ENCODE data around the gene CYGB.

Gene CYGB

DNA sequence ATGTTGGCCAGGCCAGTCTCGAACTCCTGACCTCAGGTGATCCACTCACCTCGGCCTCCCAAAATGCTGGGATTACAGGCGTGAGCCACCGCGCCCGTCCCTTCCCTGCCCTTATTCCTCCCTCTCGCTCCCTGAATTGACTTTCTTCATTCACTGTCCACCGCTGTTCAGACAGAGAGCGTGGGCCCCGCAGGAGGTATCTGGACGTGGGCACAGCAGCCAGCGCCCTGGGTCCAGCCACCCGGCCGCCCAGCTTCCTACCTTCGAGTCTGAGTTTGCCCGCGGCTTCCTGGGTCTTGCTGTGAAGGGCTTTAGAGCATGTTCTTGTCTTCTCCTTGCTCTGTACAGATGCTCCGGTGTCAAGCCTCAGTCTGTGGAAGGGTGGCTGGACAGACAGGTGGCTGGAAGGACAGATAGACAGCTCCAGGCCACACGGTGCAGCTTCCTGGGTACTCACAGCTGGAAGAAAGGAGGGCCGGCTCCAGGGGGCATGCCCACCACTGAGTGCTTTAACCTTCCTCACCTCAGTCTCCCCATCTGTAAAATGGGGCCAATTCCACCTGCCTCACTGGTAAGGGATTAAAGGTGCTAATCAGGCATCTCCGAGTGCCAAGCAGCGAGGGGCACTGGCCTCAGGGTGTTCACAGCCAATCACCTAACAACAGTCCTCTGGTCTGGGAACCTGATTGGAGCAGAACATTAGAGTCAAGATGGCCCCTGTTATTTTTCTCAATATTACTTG, 49.9 kb downstream of the CYGB start:
- H3K79me2 ChIP-seq (ENCODE audit: insufficient read depth, low read length) = no peaks in the 10 kb centered on the region
- no peaks in the 10 kb centered on the region for H3K9me2 ChIP-seq (replicated peaks; ENCODE audit: insufficient read depth, low read length)
- H3K9me3 ChIP-seq (ENCODE audit: insufficient read depth, low read length) = no peaks in the 10 kb centered on the region
- no peaks in the 10 kb centered on the region for H3K36me3 ChIP-seq (ENCODE audit: low read length)
- no peak overlapping the region for H3K9ac ChIP-seq (ENCODE audit: low read length)
- H4K20me1 ChIP-seq (ENCODE audit: low read depth, low read length) = no peaks in the 10 kb centered on the region
- H3K27me3 ChIP-seq (ENCODE audit: low read length) = no peaks in the 10 kb centered on the region
- no peak overlapping the region for H2AFZ ChIP-seq (ENCODE audit: low read depth, low read length, severe bottlenecking)
- no peak overlapping the region for H3K27ac ChIP-seq (ENCODE audit: low read depth, low read length)
- no peak overlapping the region for H3K4me3 ChIP-seq (ENCODE audit: insufficient read depth, low read length, poor library complexity, severe bottlenecking)
- H3K4me2 ChIP-seq (ENCODE audit: low read depth, low read length, poor library complexity, severe bottlenecking) = no peak overlapping the region
- H3F3A ChIP-seq (ENCODE audit: insufficient read depth) = peaks cover 35% of the 10 kb centered on the region
- no peak for TF ChIP-seq EZH2phosphoT487 (conservative IDR thresholded peaks at IDR 0.05; ENCODE audit: low read length)
- TF ChIP-seq, protein P1, sequence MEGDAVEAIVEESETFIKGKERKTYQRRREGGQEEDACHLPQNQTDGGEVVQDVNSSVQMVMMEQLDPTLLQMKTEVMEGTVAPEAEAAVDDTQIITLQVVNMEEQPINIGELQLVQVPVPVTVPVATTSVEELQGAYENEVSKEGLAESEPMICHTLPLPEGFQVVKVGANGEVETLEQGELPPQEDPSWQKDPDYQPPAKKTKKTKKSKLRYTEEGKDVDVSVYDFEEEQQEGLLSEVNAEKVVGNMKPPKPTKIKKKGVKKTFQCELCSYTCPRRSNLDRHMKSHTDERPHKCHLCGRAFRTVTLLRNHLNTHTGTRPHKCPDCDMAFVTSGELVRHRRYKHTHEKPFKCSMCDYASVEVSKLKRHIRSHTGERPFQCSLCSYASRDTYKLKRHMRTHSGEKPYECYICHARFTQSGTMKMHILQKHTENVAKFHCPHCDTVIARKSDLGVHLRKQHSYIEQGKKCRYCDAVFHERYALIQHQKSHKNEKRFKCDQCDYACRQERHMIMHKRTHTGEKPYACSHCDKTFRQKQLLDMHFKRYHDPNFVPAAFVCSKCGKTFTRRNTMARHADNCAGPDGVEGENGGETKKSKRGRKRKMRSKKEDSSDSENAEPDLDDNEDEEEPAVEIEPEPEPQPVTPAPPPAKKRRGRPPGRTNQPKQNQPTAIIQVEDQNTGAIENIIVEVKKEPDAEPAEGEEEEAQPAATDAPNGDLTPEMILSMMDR (IDR thresholded peaks at IDR 0.05; ENCODE audit: insufficient read depth, low read length, poor library complexity, severe bottlenecking) = no peak

DNA sequence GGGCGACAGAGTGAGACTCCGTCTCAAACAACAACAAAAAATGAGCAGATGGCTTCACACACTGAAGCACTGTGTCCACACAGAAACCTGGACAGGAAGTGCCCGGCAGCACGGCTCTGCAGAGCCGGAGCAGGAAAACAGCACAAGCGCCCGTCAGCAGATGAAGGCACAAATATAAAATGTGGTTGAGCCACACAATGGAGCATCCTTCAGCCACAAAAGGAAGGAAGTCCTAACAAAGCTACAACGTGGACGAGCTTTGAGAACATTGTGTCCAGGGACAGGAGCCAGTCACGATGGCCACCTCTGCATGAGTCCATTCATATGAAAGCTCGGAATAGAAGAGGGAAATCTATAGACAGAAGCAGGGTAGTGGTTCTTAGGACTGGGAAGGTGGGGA, 51.9 kb downstream of the CYGB start:
- no peaks in the 10 kb centered on the region for H3K79me2 ChIP-seq (ENCODE audit: insufficient read depth, low read length)
- no peaks in the 10 kb centered on the region for H3K36me3 ChIP-seq (ENCODE audit: low read length)
- peak overlapping the region; percentile 5 for H2AFZ ChIP-seq (ENCODE audit: low read depth, low read length, severe bottlenecking)
- H3K4me2 ChIP-seq (ENCODE audit: low read depth, low read length, poor library complexity, severe bottlenecking) = peak overlapping the region; percentile 42
- TF ChIP-seq, protein P1 (IDR thresholded peaks at IDR 0.05; ENCODE audit: insufficient read depth, low read length, poor library complexity, severe bottlenecking) = no peak
- no peak for TF ChIP-seq EZH2phosphoT487 (conservative IDR thresholded peaks at IDR 0.05; ENCODE audit: low read length)
- H3F3A ChIP-seq (ENCODE audit: insufficient read depth) = peaks cover 43% of the 10 kb centered on the region
- H3K27me3 ChIP-seq (ENCODE audit: low read length) = no peaks in the 10 kb centered on the region
- H3K9me3 ChIP-seq (ENCODE audit: insufficient read depth, low read length) = no peaks in the 10 kb centered on the region
- peak overlapping the region; percentile 26; the same call in 1 of the 2 replicates for H3K9ac ChIP-seq (ENCODE audit: low read length)
- no peaks in the 10 kb centered on the region for H3K9me2 ChIP-seq (replicated peaks; ENCODE audit: insufficient read depth, low read length)
- peak overlapping the region; percentile 84 for H3K27ac ChIP-seq (ENCODE audit: low read depth, low read length)
- no peaks in the 10 kb centered on the region for H4K20me1 ChIP-seq (ENCODE audit: low read depth, low read length)
- H3K4me3 ChIP-seq (ENCODE audit: insufficient read depth, low read length, poor library complexity, severe bottlenecking) = no peak overlapping the region

DNA sequence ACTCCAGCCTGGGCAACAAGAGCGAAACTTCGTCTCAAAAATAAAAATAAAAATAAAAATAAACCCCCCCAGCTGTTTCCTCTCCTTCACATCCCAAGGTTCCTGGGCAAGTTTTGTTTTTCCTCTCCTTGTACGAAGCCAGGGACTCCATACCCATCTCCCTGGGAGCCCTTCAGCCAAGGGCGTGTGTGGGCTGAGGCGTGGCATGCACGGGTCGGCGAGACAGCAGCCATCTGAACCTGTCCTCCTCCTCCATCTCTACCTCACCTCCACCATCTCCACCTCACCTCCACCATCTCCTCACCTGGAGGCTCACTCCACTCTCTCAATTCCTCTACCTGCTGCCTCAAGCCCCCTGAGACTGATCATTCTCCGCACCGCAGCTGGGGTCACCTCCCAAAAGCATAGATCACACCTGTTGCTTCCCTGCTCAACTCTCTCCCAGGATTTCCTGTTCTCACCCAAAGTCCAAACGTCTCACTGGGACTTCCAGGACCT, 53.2 kb downstream of the CYGB start:
- no peak overlapping the region for H3K4me3 ChIP-seq (ENCODE audit: insufficient read depth, low read length, poor library complexity, severe bottlenecking)
- H2AFZ ChIP-seq (ENCODE audit: low read depth, low read length, severe bottlenecking) = no peak overlapping the region
- peak overlapping the region; percentile 70 for H3K27ac ChIP-seq (ENCODE audit: low read depth, low read length)
- TF ChIP-seq EZH2phosphoT487 (conservative IDR thresholded peaks at IDR 0.05; ENCODE audit: low read length) = no peak
- TF ChIP-seq, protein P1 (IDR thresholded peaks at IDR 0.05; ENCODE audit: insufficient read depth, low read length, poor library complexity, severe bottlenecking) = no peak
- no peaks in the 10 kb centered on the region for H3K36me3 ChIP-seq (ENCODE audit: low read length)
- no peak overlapping the region for H3K4me2 ChIP-seq (ENCODE audit: low read depth, low read length, poor library complexity, severe bottlenecking)
- H3K9me2 ChIP-seq (replicated peaks; ENCODE audit: insufficient read depth, low read length) = no peaks in the 10 kb centered on the region
- H3K9me3 ChIP-seq (ENCODE audit: insufficient read depth, low read length) = no peaks in the 10 kb centered on the region
- H4K20me1 ChIP-seq (ENCODE audit: low read depth, low read length) = no peaks in the 10 kb centered on the region
- H3K79me2 ChIP-seq (ENCODE audit: insufficient read depth, low read length) = no peaks in the 10 kb centered on the region
- peak overlapping the region; percentile 9; the same call in 1 of the 2 replicates for H3K9ac ChIP-seq (ENCODE audit: low read length)
- peaks cover 47% of the 10 kb centered on the region for H3F3A ChIP-seq (ENCODE audit: insufficient read depth)
- no peaks in the 10 kb centered on the region for H3K27me3 ChIP-seq (ENCODE audit: low read length)
